ENCODE data around the gene LY6G6C. TPM values are rescaled to one million over a fixed set of nuclear protein-coding genes. Genes with fewer than 3 reads are reported as not detected.

Gene LY6G6C
- total and polyA plus RNA-seq, 2 donors (not counting 1 experiment from before 2014, with no cell fraction given) = 0.13 TPM; not detected in 1

GRCh38 chr6:31702405-31702818, 19.1 kb downstream of the LY6G6C start:
- intact Hi-C loops (cut with micrococcal nuclease) = loop anchor here (5.0 kb wide), 1 partner anchor 35 kb away; the partner anchor contains the start of genes CSNK2B and LY6G5B
- H3K4me3 Mint-ChIP-seq = peak overlapping the region; percentile 98
- H3K9me3 ChIP-seq (ENCODE audit: control extremely low read depth in 1 of 3, control insufficient read depth in 2 of 3, insufficient read depth in 1 of 3, low read length in 2 of 3) = no peaks in the 10 kb centered on the region
- no peaks in the 10 kb centered on the region for H4K20me1 ChIP-seq (ENCODE audit: control insufficient read depth, insufficient read depth, low read length, poor library complexity, severe bottlenecking)
- H2AFZ ChIP-seq (ENCODE audit: insufficient read depth, low read depth, low read length, poor library complexity, severe bottlenecking) = peak overlapping the region; percentile 89
- peaks cover 32% of the 10 kb centered on the region for H3K4me1 Mint-ChIP-seq
- ChIA-PET POLR2A (interaction anchor here (1.1 to 1.9 kb wide), 6 partner anchors 25 to 160 kb away, joined by 3 to 16 read pairs (median 6); partner anchors contain the start of genes BAG6, DDAH2, HSPA1B and NEU1), CTCF (interaction anchor here (0.9 to 2.3 kb wide), 8 partner anchors 27 to 129 kb away, joined by 3 to 11 read pairs (median 6); partner anchors contain the start of genes DDAH2 and LSM2)
- H3K36me3 ChIP-seq (replicated peaks in 1 of 2; ENCODE audit: control extremely low read depth in 1 of 2, control insufficient read depth in 1 of 2, extremely low read depth in 1 of 2, insufficient read depth in 2 of 2, low read length in 1 of 2) = peaks cover 0 to 31% of the 10 kb centered on the region in 2 experiments
- H3K79me2 ChIP-seq (ENCODE audit: control insufficient read depth, insufficient read depth, low read length) = peaks cover 42% of the 10 kb centered on the region
- DNase-seq = no peak
- WGBS (ENCODE audit: insufficient coverage) = 0% methylated on average over 5 of the region's 10 CpGs
- peak overlapping the region; percentile 87 to 93 for H3K27ac ChIP-seq (ENCODE audit: low read length in 2 of 2)
- H3K27ac Mint-ChIP-seq = peak overlapping the region; percentile 91
- H3K27me3 Mint-ChIP-seq = no peaks in the 10 kb centered on the region
- H3K4me3 ChIP-seq (ENCODE audit: control extremely low read depth in 1 of 5, extremely low read depth in 1 of 5, insufficient read depth in 1 of 5, low read depth in 2 of 5, low read length in 4 of 5) = peak overlapping the region; percentile 65 to 98 (median 96)
- H3K4me2 ChIP-seq (replicated peaks; ENCODE audit: low read depth, low read length, poor library complexity, severe bottlenecking) = peak overlapping the region; percentile 75
- no peaks in the 10 kb centered on the region for H3K9me3 Mint-ChIP-seq (ENCODE audit: insufficient read depth)
- no peak for ATAC-seq (ENCODE audit: low read depth)
- no peaks in the 10 kb centered on the region for H3K27me3 ChIP-seq (replicated peaks in 1 of 4; ENCODE audit: control extremely low read depth in 1 of 4, control insufficient read depth in 3 of 4, insufficient read depth in 4 of 4, low read length in 3 of 4)
- H3K4me1 ChIP-seq (ENCODE audit: control insufficient read depth in 2 of 2, insufficient read depth in 2 of 2, low read length in 2 of 2) = peaks cover 20 to 28% of the 10 kb centered on the region in 2 donors
- no peak for TF ChIP-seq CTCF (IDR thresholded peaks at IDR 0.05)
- TF ChIP-seq EZH2 (IDR thresholded peaks at IDR 0.05; ENCODE audit: borderline replicate concordance, insufficient read depth, low read depth, low read length, poor library complexity, severe bottlenecking) = no peak
- H3K9ac ChIP-seq (ENCODE audit: low read length) = peak overlapping the region; percentile 97

GRCh38 chr6:31701666-31702404, 19.7 kb downstream of the LY6G6C start:
- no peaks in the 10 kb centered on the region for H4K20me1 ChIP-seq (ENCODE audit: control insufficient read depth, insufficient read depth, low read length, poor library complexity, severe bottlenecking)
- peaks cover 20 to 28% of the 10 kb centered on the region in 2 donors for H3K4me1 ChIP-seq (ENCODE audit: control insufficient read depth in 2 of 2, insufficient read depth in 2 of 2, low read length in 2 of 2)
- H3K4me2 ChIP-seq (replicated peaks; ENCODE audit: low read depth, low read length, poor library complexity, severe bottlenecking) = peak overlapping the region; percentile 75
- H2AFZ ChIP-seq (ENCODE audit: insufficient read depth, low read depth, low read length, poor library complexity, severe bottlenecking) = peak overlapping the region; percentile 89
- TF ChIP-seq CTCF (IDR thresholded peaks at IDR 0.05) = no peak
- no peak for TF ChIP-seq EZH2 (IDR thresholded peaks at IDR 0.05; ENCODE audit: borderline replicate concordance, insufficient read depth, low read depth, low read length, poor library complexity, severe bottlenecking)
- peak overlapping the region; percentile 97 for H3K9ac ChIP-seq (ENCODE audit: low read length)
- H3K27me3 ChIP-seq (replicated peaks in 1 of 4; ENCODE audit: control extremely low read depth in 1 of 4, control insufficient read depth in 3 of 4, insufficient read depth in 4 of 4, low read length in 3 of 4) = no peaks in the 10 kb centered on the region
- no peak for DNase-seq
- Mint-ChIP-seq H3K4me3 (peak overlapping the region; percentile 98), H3K27ac (peak overlapping the region; percentile 91), H3K27me3 (no peaks in the 10 kb centered on the region), H3K4me1 (peaks cover 32% of the 10 kb centered on the region), H3K9me3 (ENCODE audit: insufficient read depth) (no peaks in the 10 kb centered on the region)
- H3K9me3 ChIP-seq (ENCODE audit: control extremely low read depth in 1 of 3, control insufficient read depth in 2 of 3, insufficient read depth in 1 of 3, low read length in 2 of 3) = no peaks in the 10 kb centered on the region
- CTCF ChIA-PET = interaction anchor here (1.7 to 2.3 kb wide), 2 partner anchors 68 to 129 kb away, joined by 8 to 11 read pairs; no protein-coding TSS in a partner anchor
- H3K27ac ChIP-seq (ENCODE audit: low read length in 2 of 2) = peak overlapping the region in 1 of 2 donors; percentile 93
- peaks cover 42% of the 10 kb centered on the region for H3K79me2 ChIP-seq (ENCODE audit: control insufficient read depth, insufficient read depth, low read length)
- POLR2A ChIA-PET = no interaction called here
- no peak for ATAC-seq (ENCODE audit: low read depth)
- WGBS (ENCODE audit: insufficient coverage) = 27% methylated on average over 6 of the region's 7 CpGs
- H3K4me3 ChIP-seq (ENCODE audit: control extremely low read depth in 1 of 5, extremely low read depth in 1 of 5, insufficient read depth in 1 of 5, low read depth in 2 of 5, low read length in 4 of 5) = peak overlapping the region; percentile 65 to 98 (median 96)
- peaks cover 0 to 36% of the 10 kb centered on the region in 2 experiments for H3K36me3 ChIP-seq (replicated peaks in 1 of 2; ENCODE audit: control extremely low read depth in 1 of 2, control insufficient read depth in 1 of 2, extremely low read depth in 1 of 2, insufficient read depth in 2 of 2, low read length in 1 of 2)
- intact Hi-C loops (cut with micrococcal nuclease) = loop anchor here (5.0 kb wide), 1 partner anchor 35 kb away; the partner anchor contains the start of genes CSNK2B and LY6G5B
